Mesothelial cell of epicardium (in vitro differentiated cells): ENCODE results near the gene CAAP1. TPM values are rescaled to one million over a fixed set of nuclear protein-coding genes. Genes with fewer than 3 reads are reported as not detected.
"Not testable (repeated sequence)": the region's sequence is repeated elsewhere in the genome, so short reads cannot be mapped to it uniquely, and the experiment has no call there.

Source experiments
- DNase-seq, 2 experiments: peaks; one replicate each; pipeline ENCODE4 v3.0.0; 2021; ENCODE audit warnings: low spot score in 2 of 2; ENCODE audit not compliant: unreplicated experiment in 2 of 2
- H3K27ac Mint-ChIP-seq: 2 replicates; pipeline ENCODE4 v1.8.0; 2021; ENCODE audit warnings: mixed read lengths
- H3K27me3 Mint-ChIP-seq: 2 replicates; pipeline ENCODE4 v1.8.0; 2021; ENCODE audit warnings: low read depth, mixed read lengths
- H3K36me3 Mint-ChIP-seq: 2 replicates; pipeline ENCODE4 v1.8.0; 2021; ENCODE audit warnings: mixed read lengths
- H3K4me1 Mint-ChIP-seq: 2 replicates; pipeline ENCODE4 v1.8.0; 2021; ENCODE audit warnings: mixed read lengths
- H3K4me3 Mint-ChIP-seq: 2 replicates; pipeline ENCODE4 v1.8.0; 2021; ENCODE audit warnings: mild to moderate bottlenecking, moderate library complexity, mixed read lengths
- H3K9me3 Mint-ChIP-seq: 2 replicates; pipeline ENCODE4 v1.8.0; 2021; ENCODE audit warnings: mixed read lengths
- CTCF ChIP-seq: fragments of 200-600 bp; sonication (generic); IDR thresholded peaks from one replicate; pipeline ENCODE4 v1.5.0; 2021; ENCODE audit warnings: antibody characterized with exemption; ENCODE audit not compliant: unreplicated experiment
- total RNA-seq: library from RNA; stranded (reverse); gene quantifications from 3 replicates; pipeline ENCODE4 v1.2.1, GENCODE V29; 2021

CAAP1 gene
- total RNA-seq, 1 donor from 2014 or later = 18.7 TPM

DNA sequence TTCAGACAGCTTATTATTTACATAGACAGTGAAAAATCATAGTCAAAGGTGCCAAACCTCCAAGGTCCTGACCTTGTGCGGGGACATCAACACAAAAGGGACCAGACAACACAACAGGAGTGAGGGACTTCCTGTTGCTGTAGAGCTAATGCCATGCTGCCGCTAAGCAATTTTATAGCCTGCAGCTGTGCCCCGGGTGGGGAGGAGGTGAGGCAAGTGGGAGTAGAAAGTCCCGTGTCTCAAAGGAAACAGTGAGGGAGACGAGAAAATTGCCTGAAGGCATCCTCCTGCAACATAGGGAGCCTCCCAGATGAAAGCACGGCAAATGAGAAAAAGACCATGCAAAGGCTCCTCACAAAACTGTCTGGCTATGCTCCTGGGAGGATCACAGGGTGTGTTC is 58.8 kb downstream of the CAAP1 start:
- H3K9me3 Mint-ChIP-seq = peaks cover 4% of the 10 kb centered on the region
- H3K4me3 Mint-ChIP-seq = no peak overlapping the region
- H3K36me3 Mint-ChIP-seq = peaks cover 6% of the 10 kb centered on the region
- H3K27ac Mint-ChIP-seq = no peak overlapping the region
- TF ChIP-seq CTCF = no peak
- peaks cover 9% of the 10 kb centered on the region for H3K4me1 Mint-ChIP-seq
- H3K27me3 Mint-ChIP-seq = no peaks in the 10 kb centered on the region
- DNase-seq = no peak

- H3K36me3 Mint-ChIP-seq, H3K27ac Mint-ChIP-seq, DNase-seq, H3K4me3 Mint-ChIP-seq, H3K9me3 Mint-ChIP-seq, H3K4me1 Mint-ChIP-seq, H3K27me3 Mint-ChIP-seq: not testable (repeated sequence)
Measured at GRCh38 chr9:26828391-26828955, 64.1 kb downstream of the CAAP1 start.

GRCh38 chr9:26814799-26815198 is 77.8 kb downstream of the CAAP1 start:
- H3K27me3 Mint-ChIP-seq = peaks cover 1% of the 10 kb centered on the region
- H3K4me1 Mint-ChIP-seq = no peaks in the 10 kb centered on the region
- no peaks in the 10 kb centered on the region for H3K36me3 Mint-ChIP-seq
- H3K4me3 Mint-ChIP-seq = no peak overlapping the region
- DNase-seq = no peak
- no peak overlapping the region for H3K27ac Mint-ChIP-seq
- peaks cover 19% of the 10 kb centered on the region for H3K9me3 Mint-ChIP-seq
- TF ChIP-seq CTCF = no peak

DNA sequence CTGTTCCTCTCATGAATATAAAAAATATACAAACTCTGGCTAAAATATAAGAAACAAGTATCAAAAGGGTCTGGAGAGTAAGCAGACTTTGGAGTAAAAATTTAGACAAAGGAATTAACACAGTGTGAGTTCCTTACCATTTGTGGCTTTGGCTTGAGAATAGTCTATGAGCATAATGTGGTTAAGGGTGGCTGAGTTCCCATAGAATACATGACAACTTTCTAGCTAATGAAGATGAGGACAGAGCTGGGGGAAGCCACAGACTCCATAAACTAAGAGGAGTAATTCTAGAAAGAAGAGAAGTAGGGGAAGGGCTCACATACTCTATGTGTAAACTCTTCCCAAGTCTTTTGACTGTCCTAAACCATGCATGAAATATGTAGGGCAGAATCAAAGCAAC is 79.4 kb downstream of the CAAP1 start:
- Mint-ChIP-seq H3K9me3 (peaks cover 19% of the 10 kb centered on the region), H3K4me3 (no peak overlapping the region), H3K27me3 (peaks cover 1% of the 10 kb centered on the region), H3K27ac (no peak overlapping the region), H3K36me3 (no peaks in the 10 kb centered on the region), H3K4me1 (no peaks in the 10 kb centered on the region)
- TF ChIP-seq CTCF = no peak
- DNase-seq = no peak

DNA sequence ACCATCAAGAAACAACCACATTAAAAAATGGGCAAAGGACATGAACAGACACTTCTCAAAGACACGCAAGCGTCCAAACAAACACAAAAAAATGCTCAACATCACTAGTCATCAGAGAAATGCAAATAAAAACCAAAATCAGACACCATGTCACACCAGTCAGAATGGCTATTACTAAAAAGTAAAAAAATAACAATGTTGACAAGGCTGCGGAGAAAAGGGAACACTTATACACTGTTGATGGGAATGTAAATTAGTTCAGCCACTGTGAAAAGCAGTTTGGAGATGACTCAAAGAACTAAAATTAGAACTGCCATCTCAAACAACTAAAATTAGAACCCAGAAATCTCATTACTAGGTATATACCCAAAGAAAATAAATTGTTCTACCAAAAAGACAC is 80.4 kb downstream of the CAAP1 start:
- no peak for TF ChIP-seq CTCF
- Mint-ChIP-seq H3K36me3 (no peaks in the 10 kb centered on the region), H3K27me3 (peaks cover 1% of the 10 kb centered on the region), H3K9me3 (peaks cover 19% of the 10 kb centered on the region), H3K4me1 (no peaks in the 10 kb centered on the region), H3K4me3 (no peak overlapping the region), H3K27ac (no peak overlapping the region)
- no peak for DNase-seq

GRCh38 chr9:26811106-26811505 is 81.5 kb downstream of the CAAP1 start:
- TF ChIP-seq CTCF = no peak
- Mint-ChIP-seq H3K27ac (no peak overlapping the region), H3K9me3 (peaks cover 19% of the 10 kb centered on the region), H3K4me1 (no peaks in the 10 kb centered on the region), H3K36me3 (no peaks in the 10 kb centered on the region), H3K4me3 (no peak overlapping the region), H3K27me3 (peaks cover 1% of the 10 kb centered on the region)
- DNase-seq = no peak
